SK-N-SH treated with all-trans-retinoic acid at 6 μM for 48 hours (cell line): Measurements from ENCODE around the gene FOSL1.

ENCODE experiments used
- ATAC-seq: fragments of 200-7000 bp; cut with Tn5 transposase; 3 replicates; pipeline ENCODE4 v1.9.1; 2020; ENCODE audit warnings: mild to moderate bottlenecking, moderate library complexity
- BACH2 ChIP-seq: fragments of 250-450 bp; sonication (Bioruptor Pico); IDR thresholded peaks from 2 replicates; pipeline ENCODE4 v1.9.0; 2021; ENCODE audit warnings: mild to moderate bottlenecking, borderline replicate concordance
- CSRNP3 ChIP-seq: fragments of 250-450 bp; sonication (Bioruptor Pico); IDR thresholded peaks from 2 replicates; pipeline ENCODE4 v1.5.1; 2021; ENCODE audit warnings: mild to moderate bottlenecking, moderate library complexity
- ESRRG ChIP-seq: fragments of 250-450 bp; sonication (Bioruptor Pico); IDR thresholded peaks from 2 replicates; pipeline ENCODE4 v1.6.1; 2021; ENCODE audit warnings: mild to moderate bottlenecking
- ISL1 ChIP-seq: fragments of 250-450 bp; sonication (Bioruptor Pico); IDR thresholded peaks from 2 replicates; pipeline ENCODE4 v2.1.2; 2022; ENCODE audit warnings: mild to moderate bottlenecking, moderate library complexity
- OSR1 ChIP-seq: fragments of 250-450 bp; sonication (Bioruptor Pico); IDR thresholded peaks from 2 replicates; pipeline ENCODE4 v1.8.0; 2022; ENCODE audit warnings: moderate library complexity, mild to moderate bottlenecking, inconsistent platforms
- POU6F1 ChIP-seq: fragments of 250-450 bp; sonication (Bioruptor Pico); IDR thresholded peaks from 2 replicates; pipeline ENCODE4 v1.8.0; 2021; ENCODE audit warnings: low read depth, mild to moderate bottlenecking, moderate library complexity, borderline replicate concordance
- TOX ChIP-seq: fragments of 250-450 bp; sonication (Bioruptor Pico); IDR thresholded peaks from 2 replicates; pipeline ENCODE4 v1.8.0; 2021; ENCODE audit warnings: mild to moderate bottlenecking, moderate library complexity, borderline replicate concordance
- ZC3H10 ChIP-seq: fragments of 250-450 bp; sonication (Bioruptor Pico); IDR thresholded peaks from 2 replicates; pipeline ENCODE4 v1.5.1; 2021; ENCODE audit warnings: mild to moderate bottlenecking, moderate library complexity
- ZFP3 ChIP-seq: fragments of 250-450 bp; sonication (Bioruptor Pico); IDR thresholded peaks from 2 replicates; pipeline ENCODE4 v1.5.0; 2020; ENCODE audit warnings: mild to moderate bottlenecking, moderate library complexity
- ZFP30 ChIP-seq: fragments of 450-650 bp; formaldehyde crosslinking; IDR thresholded peaks from 2 replicates; pipeline ENCODE4 v1.5.0; 2022; ENCODE audit warnings: mild to moderate bottlenecking, moderate library complexity
- ZNF8 ChIP-seq: fragments of 450-650 bp; formaldehyde crosslinking; IDR thresholded peaks from 2 replicates; pipeline ENCODE4 v1.5.0; 2020; ENCODE audit warnings: mild to moderate bottlenecking, moderate library complexity
- TF ChIP-seq, protein P1 (sequence below): fragments of 250-450 bp; sonication (Bioruptor Pico); IDR thresholded peaks from 2 replicates; pipeline ENCODE4 v1.5.0; 2020; ENCODE audit warnings: mild to moderate bottlenecking, moderate library complexity
- TF ChIP-seq, protein P2 (sequence below): fragments of 250-450 bp; sonication (Bioruptor Pico); IDR thresholded peaks from 2 replicates; pipeline ENCODE4 v1.8.0; 2020; ENCODE audit warnings: mild to moderate bottlenecking, moderate library complexity, borderline replicate concordance

FOSL1 gene

GRCh38 chr11:65879617-65880016 is 20.6 kb downstream of the FOSL1 start, which contains the start of gene CTSW:
CTSW (plus strand) TSS chr11:65879837; CDS start chr11:65879855, 18 bp downstream.
- ATAC-seq = peak; percentile 9; the same call in 1 of the 3 replicates
- TF ChIP-seq, protein P1, sequence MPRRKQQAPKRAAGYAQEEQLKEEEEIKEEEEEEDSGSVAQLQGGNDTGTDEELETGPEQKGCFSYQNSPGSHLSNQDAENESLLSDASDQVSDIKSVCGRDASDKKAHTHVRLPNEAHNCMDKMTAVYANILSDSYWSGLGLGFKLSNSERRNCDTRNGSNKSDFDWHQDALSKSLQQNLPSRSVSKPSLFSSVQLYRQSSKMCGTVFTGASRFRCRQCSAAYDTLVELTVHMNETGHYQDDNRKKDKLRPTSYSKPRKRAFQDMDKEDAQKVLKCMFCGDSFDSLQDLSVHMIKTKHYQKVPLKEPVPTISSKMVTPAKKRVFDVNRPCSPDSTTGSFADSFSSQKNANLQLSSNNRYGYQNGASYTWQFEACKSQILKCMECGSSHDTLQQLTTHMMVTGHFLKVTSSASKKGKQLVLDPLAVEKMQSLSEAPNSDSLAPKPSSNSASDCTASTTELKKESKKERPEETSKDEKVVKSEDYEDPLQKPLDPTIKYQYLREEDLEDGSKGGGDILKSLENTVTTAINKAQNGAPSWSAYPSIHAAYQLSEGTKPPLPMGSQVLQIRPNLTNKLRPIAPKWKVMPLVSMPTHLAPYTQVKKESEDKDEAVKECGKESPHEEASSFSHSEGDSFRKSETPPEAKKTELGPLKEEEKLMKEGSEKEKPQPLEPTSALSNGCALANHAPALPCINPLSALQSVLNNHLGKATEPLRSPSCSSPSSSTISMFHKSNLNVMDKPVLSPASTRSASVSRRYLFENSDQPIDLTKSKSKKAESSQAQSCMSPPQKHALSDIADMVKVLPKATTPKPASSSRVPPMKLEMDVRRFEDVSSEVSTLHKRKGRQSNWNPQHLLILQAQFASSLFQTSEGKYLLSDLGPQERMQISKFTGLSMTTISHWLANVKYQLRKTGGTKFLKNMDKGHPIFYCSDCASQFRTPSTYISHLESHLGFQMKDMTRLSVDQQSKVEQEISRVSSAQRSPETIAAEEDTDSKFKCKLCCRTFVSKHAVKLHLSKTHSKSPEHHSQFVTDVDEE (CRISPR knock-in tag) = no peak
- no peak for TF ChIP-seq ZC3H10
- TF ChIP-seq ZFP30 (CRISPR knock-in tag) = no peak

DNA sequence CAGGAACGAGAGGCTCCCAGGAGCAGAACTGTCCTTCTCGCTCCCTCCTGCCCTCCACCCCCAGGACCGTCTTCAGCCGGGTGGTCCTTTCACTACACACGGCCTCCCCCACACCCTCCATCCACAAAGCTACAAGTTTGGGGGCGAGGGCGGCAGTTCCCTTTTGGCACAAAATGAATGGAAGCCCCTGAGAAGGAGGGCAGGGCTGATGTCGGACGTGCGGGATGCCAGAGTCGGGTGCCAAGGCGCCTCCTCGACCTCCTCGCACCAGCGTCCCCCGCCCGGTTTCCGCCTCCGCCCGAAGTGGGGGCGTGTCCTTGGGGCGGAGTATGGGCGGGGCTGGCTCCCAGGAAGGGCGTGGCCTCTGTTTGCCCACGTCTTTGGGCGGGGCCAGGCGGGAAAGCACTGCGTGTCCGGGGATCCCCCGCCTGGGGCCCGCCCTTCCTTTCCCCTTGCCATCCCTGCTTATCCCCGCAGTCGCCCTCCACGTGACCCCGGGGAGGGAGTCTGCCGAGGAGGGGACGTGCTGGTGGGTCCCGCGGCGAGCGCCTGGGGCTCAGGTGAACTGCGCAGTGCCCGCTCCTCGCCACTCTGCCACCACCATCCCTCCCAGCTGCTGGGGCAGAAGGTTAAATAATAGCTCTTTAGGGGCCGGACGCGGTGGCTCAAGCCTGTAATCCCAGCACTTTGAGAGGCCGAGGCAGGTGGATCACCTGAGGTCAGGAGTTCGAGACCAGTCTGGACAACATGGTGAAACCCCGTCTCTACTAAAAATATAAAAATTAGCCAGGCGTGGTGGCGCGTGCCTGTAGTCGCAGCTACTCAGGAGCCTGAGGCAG is 26.7 kb downstream of the FOSL1 start:
- TF ChIP-seq POU6F1 (no peak), ZFP30 (CRISPR knock-in tag) (no peak), OSR1 (CRISPR knock-in tag) (no peak), TOX (CRISPR knock-in tag) (no peak), ZNF8 (CRISPR knock-in tag) (no peak), ZFP3 (CRISPR knock-in tag) (no peak), CSRNP3 (CRISPR knock-in tag) (no peak)
- TF ChIP-seq, protein P2, sequence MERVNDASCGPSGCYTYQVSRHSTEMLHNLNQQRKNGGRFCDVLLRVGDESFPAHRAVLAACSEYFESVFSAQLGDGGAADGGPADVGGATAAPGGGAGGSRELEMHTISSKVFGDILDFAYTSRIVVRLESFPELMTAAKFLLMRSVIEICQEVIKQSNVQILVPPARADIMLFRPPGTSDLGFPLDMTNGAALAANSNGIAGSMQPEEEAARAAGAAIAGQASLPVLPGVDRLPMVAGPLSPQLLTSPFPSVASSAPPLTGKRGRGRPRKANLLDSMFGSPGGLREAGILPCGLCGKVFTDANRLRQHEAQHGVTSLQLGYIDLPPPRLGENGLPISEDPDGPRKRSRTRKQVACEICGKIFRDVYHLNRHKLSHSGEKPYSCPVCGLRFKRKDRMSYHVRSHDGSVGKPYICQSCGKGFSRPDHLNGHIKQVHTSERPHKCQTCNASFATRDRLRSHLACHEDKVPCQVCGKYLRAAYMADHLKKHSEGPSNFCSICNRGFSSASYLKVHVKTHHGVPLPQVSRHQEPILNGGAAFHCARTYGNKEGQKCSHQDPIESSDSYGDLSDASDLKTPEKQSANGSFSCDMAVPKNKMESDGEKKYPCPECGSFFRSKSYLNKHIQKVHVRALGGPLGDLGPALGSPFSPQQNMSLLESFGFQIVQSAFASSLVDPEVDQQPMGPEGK (CRISPR knock-in tag) = no peak
- TF ChIP-seq, protein P1 (CRISPR knock-in tag) = no peak
- TF ChIP-seq, all 23 proteins: peak for 0
- ATAC-seq = peak; percentile 70

DNA sequence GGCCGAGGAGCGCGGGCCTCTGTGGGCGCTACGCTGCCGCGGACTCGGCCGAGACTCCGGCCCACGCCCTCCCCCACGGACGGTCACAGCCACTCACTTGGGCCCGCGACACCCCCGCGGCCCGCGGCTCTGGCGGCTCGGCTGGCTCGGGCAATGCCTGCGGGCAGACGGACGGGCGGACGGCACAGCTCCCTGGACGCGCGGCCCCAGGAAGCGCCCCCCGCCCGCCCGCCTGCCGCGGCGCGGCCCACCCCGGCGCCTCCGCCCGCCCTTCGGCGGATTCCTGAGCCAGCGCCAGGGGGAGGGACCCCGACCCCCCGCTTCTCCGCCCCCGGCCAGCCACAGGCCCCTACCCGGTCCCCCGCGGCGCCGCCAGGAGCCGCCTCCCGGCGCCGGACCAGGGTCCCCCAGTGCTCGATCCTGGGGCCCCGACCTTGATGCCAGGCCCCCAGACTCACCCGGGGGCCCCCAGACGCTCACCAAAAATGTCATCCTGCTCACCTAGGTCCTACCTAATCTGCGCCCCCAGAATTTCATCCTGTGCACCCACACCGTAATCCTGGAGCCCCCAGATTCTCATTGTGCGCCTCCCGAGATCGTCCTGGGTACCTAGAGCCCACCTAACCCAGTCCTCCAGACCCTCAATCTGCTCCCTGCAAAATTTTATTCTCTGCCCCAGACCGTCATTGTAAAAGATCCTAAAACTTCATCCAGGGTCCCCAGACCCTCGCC is 27.4 kb downstream of the FOSL1 start, which contains the start of gene EFEMP2:
Gene EFEMP2, minus strand, starts transcription at position 215 of the 732 bp plus-strand sequence. CDS start 446 bp downstream, outside the sequence.
- peak; percentile 6 for ATAC-seq
- TF ChIP-seq, protein P2 (CRISPR knock-in tag) = no peak
- TF ChIP-seq ZC3H10 (no peak), POU6F1 (no peak), ISL1 (CRISPR knock-in tag) (no peak), BACH2 (CRISPR knock-in tag) (no peak), ESRRG (CRISPR knock-in tag) (no peak), OSR1 (CRISPR knock-in tag) (no peak)
- TF ChIP-seq, protein P1 (CRISPR knock-in tag) = no peak
